Measurements from ENCODE around the gene PRPF38B. TPM values are rescaled to one million over a fixed set of nuclear protein-coding genes. Genes with fewer than 3 reads are reported as not detected.
A peak's percentile ranks its signal among the peaks of the same experiment; 100 is the strongest.

Gene PRPF38B
- total RNA-seq, 2 experiments from 2014 or later: 114 to 120 TPM

DNA sequence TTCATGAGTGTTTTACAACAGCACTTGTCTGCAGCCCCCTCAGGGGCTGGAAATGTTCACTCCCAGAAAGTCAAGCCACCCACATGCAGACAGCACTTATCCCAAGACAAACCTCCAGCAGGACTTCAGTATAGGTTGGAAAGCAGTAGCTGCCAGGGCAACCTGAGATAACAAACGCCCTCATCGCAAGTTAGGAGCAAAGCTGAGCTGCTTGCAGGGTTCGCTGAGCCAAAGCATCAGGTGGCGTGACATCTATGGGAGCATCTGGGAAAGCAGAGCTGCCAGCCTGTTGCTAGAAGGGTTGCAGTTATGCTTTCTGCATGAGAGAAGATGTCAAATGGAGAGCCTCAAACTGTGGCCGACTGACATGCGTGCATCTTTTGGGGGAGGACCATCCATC, 50.1 kb downstream of the PRPF38B start:
- intact Hi-C loops (cut with DNase I, micrococcal nuclease): loop anchor here in 1 of 2 experiments (5.0 to 10.0 kb wide), 3 partner anchors 90 to 1243 kb away; partner anchors contain the start of genes AHCYL1 and WDR47
- Mint-ChIP-seq H3K27ac (no peak overlapping the region), H3K4me1 (ENCODE audit: low read depth) (peaks cover 9% of the 10 kb centered on the region), H3K4me3 (no peak overlapping the region), H3K27me3 (no peaks in the 10 kb centered on the region), H3K36me3 (ENCODE audit: low read depth) (peaks cover 10% of the 10 kb centered on the region), H3K9me3 (no peaks in the 10 kb centered on the region)
- CTCF ChIA-PET: no interaction called here
- no peaks in the 10 kb centered on the region for H3K36me3 ChIP-seq (ENCODE audit: insufficient read depth, low read length)
- no peak for DNase-seq
- no peak overlapping the region for H3K4me3 ChIP-seq (ENCODE audit: low read length)
- H3K27ac ChIP-seq (ENCODE audit: low read depth in 1 of 2, low read length in 2 of 2): no peak overlapping the region
- POLR2A ChIA-PET: no interaction called here
- no peak for ATAC-seq (ENCODE audit: poor library complexity)
- H3K27me3 ChIP-seq (ENCODE audit: control insufficient read depth in 1 of 2, insufficient read depth in 2 of 2, low read length in 2 of 2): no peaks in the 10 kb centered on the region
- TF ChIP-seq, protein P1, sequence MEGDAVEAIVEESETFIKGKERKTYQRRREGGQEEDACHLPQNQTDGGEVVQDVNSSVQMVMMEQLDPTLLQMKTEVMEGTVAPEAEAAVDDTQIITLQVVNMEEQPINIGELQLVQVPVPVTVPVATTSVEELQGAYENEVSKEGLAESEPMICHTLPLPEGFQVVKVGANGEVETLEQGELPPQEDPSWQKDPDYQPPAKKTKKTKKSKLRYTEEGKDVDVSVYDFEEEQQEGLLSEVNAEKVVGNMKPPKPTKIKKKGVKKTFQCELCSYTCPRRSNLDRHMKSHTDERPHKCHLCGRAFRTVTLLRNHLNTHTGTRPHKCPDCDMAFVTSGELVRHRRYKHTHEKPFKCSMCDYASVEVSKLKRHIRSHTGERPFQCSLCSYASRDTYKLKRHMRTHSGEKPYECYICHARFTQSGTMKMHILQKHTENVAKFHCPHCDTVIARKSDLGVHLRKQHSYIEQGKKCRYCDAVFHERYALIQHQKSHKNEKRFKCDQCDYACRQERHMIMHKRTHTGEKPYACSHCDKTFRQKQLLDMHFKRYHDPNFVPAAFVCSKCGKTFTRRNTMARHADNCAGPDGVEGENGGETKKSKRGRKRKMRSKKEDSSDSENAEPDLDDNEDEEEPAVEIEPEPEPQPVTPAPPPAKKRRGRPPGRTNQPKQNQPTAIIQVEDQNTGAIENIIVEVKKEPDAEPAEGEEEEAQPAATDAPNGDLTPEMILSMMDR (IDR thresholded peaks at IDR 0.05): no peak
- no peaks in the 10 kb centered on the region for H3K9me3 ChIP-seq (ENCODE audit: control insufficient read depth in 1 of 2, insufficient read depth in 1 of 2, low read length in 2 of 2)
- H3K4me1 ChIP-seq (ENCODE audit: insufficient read depth, low read length): peaks cover 6% of the 10 kb centered on the region

- peaks cover 42% of the 10 kb centered on the region for H3K4me1 Mint-ChIP-seq (ENCODE audit: low read depth)
- peaks cover 14% of the 10 kb centered on the region for H3K4me1 ChIP-seq (ENCODE audit: insufficient read depth, low read length)
- H3K27ac ChIP-seq (ENCODE audit: low read depth in 1 of 2, low read length in 2 of 2): peak overlapping the region; percentile 90 to 95
- ATAC-seq (ENCODE audit: poor library complexity) (no peak), DNase-seq (no peak)
- no peaks in the 10 kb centered on the region for H3K27me3 Mint-ChIP-seq
- H3K27ac Mint-ChIP-seq: peak overlapping the region; percentile 91
- no peaks in the 10 kb centered on the region for H3K9me3 Mint-ChIP-seq
- H3K4me3 Mint-ChIP-seq: peak overlapping the region; percentile 94
- H3K36me3 Mint-ChIP-seq (ENCODE audit: low read depth): peaks cover 27% of the 10 kb centered on the region
- intact Hi-C loops (cut with DNase I, micrococcal nuclease): loop anchor here (1.0 to 10.0 kb wide), 10 partner anchors 43 to 1239 kb away; partner anchors contain the start of genes AHCYL1 (in 1 of the 2), CLCC1 (in 1 of the 2), EEIG2 (in 1 of the 2) and ELAPOR1 (in 1 of the 2)
- CTCF ChIA-PET: interaction anchor here (1.0 to 1.3 kb wide), 2 partner anchors 54 to 98 kb away, joined by 3 to 4 read pairs; partner anchors contain the start of gene PRPF38B
- TF ChIP-seq, protein P1 (IDR thresholded peaks at IDR 0.05): no peak
- no peak overlapping the region for H3K4me3 ChIP-seq (ENCODE audit: low read length)
- H3K9me3 ChIP-seq (ENCODE audit: control insufficient read depth in 1 of 2, insufficient read depth in 1 of 2, low read length in 2 of 2): no peaks in the 10 kb centered on the region
- no peaks in the 10 kb centered on the region for H3K27me3 ChIP-seq (ENCODE audit: control insufficient read depth in 1 of 2, insufficient read depth in 2 of 2, low read length in 2 of 2)
- POLR2A ChIA-PET: interaction anchor here (1.2 to 2.3 kb wide), 2 partner anchors 54 to 85 kb away, joined by 4 to 9 read pairs; partner anchors contain the start of genes HENMT1 and PRPF38B
- peaks cover 6% of the 10 kb centered on the region for H3K36me3 ChIP-seq (ENCODE audit: insufficient read depth, low read length)
These were observed 53.9 kb downstream of the PRPF38B start for GRCh38 chr1:108745980-108746381.

DNA sequence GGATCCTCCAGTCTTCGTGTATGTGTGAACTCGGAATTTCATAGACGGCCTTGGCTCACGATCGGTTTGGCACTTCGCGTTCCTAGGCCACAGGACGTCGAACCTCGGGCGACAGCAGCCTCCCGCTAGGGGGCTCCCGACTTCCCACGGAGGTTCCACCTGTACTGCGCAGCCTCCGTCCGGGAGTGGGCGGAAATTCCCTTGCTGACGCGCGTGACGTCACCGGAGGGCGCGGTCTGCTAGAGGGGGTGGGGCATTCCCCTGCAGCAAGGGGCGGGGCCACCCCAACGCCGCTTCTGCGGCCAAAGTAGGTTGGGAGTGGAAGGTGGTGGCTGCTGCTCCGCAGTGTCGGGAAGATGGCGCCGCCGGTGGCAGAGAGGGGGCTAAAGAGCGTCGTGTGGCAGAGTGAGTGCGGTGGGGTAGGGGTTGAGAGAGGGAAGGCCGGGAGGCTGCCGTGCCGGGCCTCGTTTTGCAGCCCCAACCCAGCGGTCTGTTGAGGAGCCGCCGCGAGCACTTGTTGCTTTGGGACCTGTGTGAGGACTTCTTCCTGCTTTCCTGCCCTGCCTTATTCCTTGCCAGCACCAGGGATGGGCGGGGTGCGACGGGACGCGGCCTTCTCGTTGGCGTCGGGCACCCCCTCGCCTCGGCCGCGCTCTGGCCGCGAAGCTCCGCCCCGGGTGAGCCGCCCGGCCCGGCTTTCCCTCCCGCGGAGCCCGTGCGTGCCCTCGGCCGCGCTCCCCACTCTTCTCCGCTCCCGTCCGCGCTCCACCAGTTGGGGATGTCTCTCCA, 54.5 kb downstream of the PRPF38B start, which contains the start of gene STXBP3:
STXBP3 (plus strand) TSS at position 293 of the 789 bp plus-strand sequence; CDS start at position 357, 64 bp downstream.
- H3K4me3 Mint-ChIP-seq: peak within 1 kb of the TSS; percentile 97
- H3K36me3 Mint-ChIP-seq (ENCODE audit: low read depth): peaks cover 29% of the 10 kb centered on the region
- DNase-seq (peak; percentile 99 to 100 (median 100)), ATAC-seq (ENCODE audit: poor library complexity) (peak; percentile 95)
- H3K4me3 ChIP-seq (ENCODE audit: low read length): peak within 1 kb of the TSS; percentile 92
- H3K36me3 ChIP-seq (ENCODE audit: insufficient read depth, low read length): peaks cover 6% of the 10 kb centered on the region
- TF ChIP-seq, protein P1 (IDR thresholded peaks at IDR 0.05): peak; percentile 92
- H3K27ac ChIP-seq (ENCODE audit: low read depth in 1 of 2, low read length in 2 of 2): peak within 1 kb of the TSS; percentile 90 to 95
- peaks cover 14% of the 10 kb centered on the region for H3K4me1 ChIP-seq (ENCODE audit: insufficient read depth, low read length)
- ChIA-PET POLR2A (interaction anchor here (1.0 to 3.1 kb wide), 3 partner anchors 44 to 54 kb away, joined by 3 to 24 read pairs (median 9); partner anchors contain the start of gene PRPF38B), CTCF (interaction anchor here (0.6 to 1.3 kb wide), 4 partner anchors 54 to 1265 kb away, joined by 3 to 4 read pairs (median 4); partner anchors contain the start of gene PRPF38B)
- peaks cover 44% of the 10 kb centered on the region for H3K4me1 Mint-ChIP-seq (ENCODE audit: low read depth)
- no peaks in the 10 kb centered on the region for H3K27me3 Mint-ChIP-seq
- no peaks in the 10 kb centered on the region for H3K9me3 Mint-ChIP-seq
- H3K27ac Mint-ChIP-seq: peak within 1 kb of the TSS; percentile 91
- H3K27me3 ChIP-seq (ENCODE audit: control insufficient read depth in 1 of 2, insufficient read depth in 2 of 2, low read length in 2 of 2): no peaks in the 10 kb centered on the region
- H3K9me3 ChIP-seq (ENCODE audit: control insufficient read depth in 1 of 2, insufficient read depth in 1 of 2, low read length in 2 of 2): no peaks in the 10 kb centered on the region
- intact Hi-C loops (cut with DNase I, micrococcal nuclease): loop anchor here (1.0 to 10.0 kb wide), 10 partner anchors 44 to 1238 kb away; partner anchors contain the start of genes AHCYL1 (in 1 of the 2), CLCC1 (in 1 of the 2), EEIG2 (in 1 of the 2) and ELAPOR1 (in 1 of the 2)
